Naive B cell (primary cell): ENCODE results near the gene CNOT1. TPM values are rescaled to one million over a fixed set of nuclear protein-coding genes. Genes with fewer than 3 reads are reported as not detected.
A peak's percentile ranks its signal among the peaks of the same experiment; 100 is the strongest.
"Not testable (repeated sequence)": the region's sequence is repeated elsewhere in the genome, so short reads cannot be mapped to it uniquely, and the experiment has no call there.

Experiments used
- ATAC-seq, 2 donors: fragments of 150-1000 bp; cut with Tn5 transposase; 2 replicates each; pipeline ENCODE4 v1.10.0; 2021; ENCODE audit warnings: low read depth in 2 of 2, mild to moderate bottlenecking in 2 of 2, moderate library complexity in 2 of 2
- DNase-seq: peaks from one replicate; pipeline ENCODE4 v3.0.0; 2022
- H3K27ac Mint-ChIP-seq, 6 donors: one replicate each; pipeline ENCODE4 v1.8.0; 2020 to 2022; ENCODE audit warnings: mild to moderate bottlenecking in 6 of 6, mixed read lengths in 6 of 6, moderate library complexity in 5 of 6, inconsistent platforms in 2 of 6
- H3K27me3 Mint-ChIP-seq, 3 donors: one replicate each; pipeline ENCODE4 v1.8.0; 2021 to 2022; ENCODE audit warnings: mixed read lengths in 3 of 3, mild to moderate bottlenecking in 1 of 3
- H3K36me3 Mint-ChIP-seq, 2 donors: one replicate each; pipeline ENCODE4 v1.8.0; 2020 to 2022; ENCODE audit warnings: mixed read lengths in 2 of 2, inconsistent platforms in 1 of 2, mild to moderate bottlenecking in 1 of 2
- H3K4me1 Mint-ChIP-seq, 3 donors: one replicate each; pipeline ENCODE4 v1.8.0; 2020 to 2022; ENCODE audit warnings: mixed read lengths in 3 of 3, inconsistent platforms in 1 of 3, mild to moderate bottlenecking in 1 of 3, moderate library complexity in 1 of 3
- H3K4me3 Mint-ChIP-seq, 8 donors: one replicate each; pipeline ENCODE4 v1.8.0; 2020 to 2022; ENCODE audit warnings: mild to moderate bottlenecking in 8 of 8, mixed read lengths in 8 of 8, moderate library complexity in 8 of 8, inconsistent platforms in 2 of 8
- H3K9me3 Mint-ChIP-seq, 7 donors: one replicate each; pipeline ENCODE4 v1.8.0; 2020 to 2022; ENCODE audit warnings: mixed read lengths in 7 of 7, mild to moderate bottlenecking in 5 of 7, inconsistent platforms in 2 of 7, moderate library complexity in 1 of 7
- polyA plus RNA-seq, 6 donors: library from polyadenylated mRNA; unstranded; fragments of 300-500 nt; fragmentation: Illumina TruSeq; gene quantifications; one replicate each; pipeline ENCODE4 v1.2.3, GENCODE V29; 2021; ENCODE audit warnings: low read depth in 6 of 6

Gene CNOT1
- polyA plus RNA-seq, result 100 to 1,000 TPM in 4 of 6 donors, 10 to 100 TPM in 2; 79.4 to 161 (median 108) TPM

DNA sequence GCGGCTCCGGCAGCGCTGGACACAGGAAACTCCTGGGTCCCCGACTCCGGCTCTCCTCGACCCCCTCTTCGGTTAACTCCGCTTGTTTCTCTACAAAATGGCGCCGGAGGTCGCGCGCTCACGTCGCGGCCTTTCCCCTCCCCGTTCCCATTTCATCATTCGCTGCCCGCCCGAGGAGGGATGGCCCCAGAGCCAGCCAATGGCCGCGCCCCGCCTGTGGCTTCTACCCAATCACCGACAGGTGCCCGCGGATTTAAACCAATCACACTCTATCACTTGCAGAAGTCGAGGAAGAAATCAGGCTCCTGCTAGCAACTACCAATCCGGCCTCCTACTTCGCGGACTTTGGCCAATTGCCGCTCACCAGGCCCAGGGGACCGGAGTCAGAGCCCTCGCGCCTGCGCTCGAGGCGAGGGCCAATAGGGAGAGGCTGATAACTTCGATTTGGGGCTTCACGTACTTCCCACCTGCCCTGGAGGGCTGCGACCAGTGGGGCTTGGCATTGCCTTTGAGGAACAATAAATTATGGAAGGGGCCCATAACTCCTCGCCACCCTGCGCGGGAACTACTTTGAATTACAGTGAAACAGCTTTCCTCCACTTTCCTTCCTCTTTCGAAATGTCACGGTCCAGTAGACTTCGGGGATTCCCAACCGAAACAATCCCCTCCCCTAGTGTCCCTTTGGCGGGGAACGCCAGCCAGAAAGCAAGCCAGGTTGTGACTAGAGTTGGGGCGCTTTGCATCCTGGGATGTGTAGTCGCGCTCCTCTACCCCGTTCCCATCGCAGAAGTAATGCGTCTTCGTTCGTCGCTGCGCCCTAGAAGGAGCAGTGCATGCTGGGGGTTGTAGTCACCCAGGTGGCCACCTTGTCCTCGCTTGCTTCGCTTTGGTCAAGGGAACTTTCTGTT lies at the start of gene CNOT1:
Gene CNOT1, minus strand, starts transcription at position 94 of the 908 bp plus-strand sequence. CDS start 30,489 bp downstream, outside the sequence.
- DNase-seq, result peak; percentile 99
- peaks cover 0 to 8% of the 10 kb centered on the region in 2 donors for H3K36me3 Mint-ChIP-seq
- H3K9me3 Mint-ChIP-seq, result peaks cover 0 to 2% (median 0%) of the 10 kb centered on the region in 7 donors
- H3K27ac Mint-ChIP-seq, result peak within 1 kb of the TSS; percentile 98 to 100 (median 100)
- ATAC-seq, result peak; percentile 80 to 81
- peaks cover 5 to 50% (median 19%) of the 10 kb centered on the region in 3 donors for H3K4me1 Mint-ChIP-seq
- peak within 1 kb of the TSS; percentile 94 to 100 (median 99) for H3K4me3 Mint-ChIP-seq
- no peaks in the 10 kb centered on the region for H3K27me3 Mint-ChIP-seq

DNA sequence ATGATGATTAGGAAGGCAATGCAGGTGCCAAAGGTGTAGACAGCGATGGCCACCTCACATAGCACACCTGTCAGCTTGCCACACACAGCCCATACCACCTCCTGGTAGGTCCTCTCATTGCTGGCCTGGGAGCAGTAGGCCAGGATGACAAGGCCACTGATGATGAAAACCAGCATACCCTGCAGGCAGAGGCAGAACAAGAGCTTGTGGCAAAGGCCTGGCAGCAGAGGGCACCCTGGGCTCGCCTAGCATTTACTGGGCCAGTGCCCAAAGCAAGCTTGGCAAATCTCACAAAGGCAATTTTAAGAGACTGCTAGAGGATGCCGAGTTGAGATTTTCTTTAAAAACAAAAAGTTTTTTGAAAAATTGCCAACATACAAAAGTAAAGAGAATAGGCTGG lies 49.1 kb upstream of the CNOT1 start:
- Mint-ChIP-seq H3K27me3 (no peaks in the 10 kb centered on the region), H3K4me1 (peaks cover 3 to 12% (median 11%) of the 10 kb centered on the region in 3 donors), H3K4me3 (no peak overlapping the region), H3K9me3 (no peaks in the 10 kb centered on the region), H3K27ac (peak overlapping the region in 1 of 6 donors; percentile 59), H3K36me3 (peaks cover 0 to 8% of the 10 kb centered on the region in 2 donors)
- ATAC-seq, result no peak
- no peak for DNase-seq

DNA sequence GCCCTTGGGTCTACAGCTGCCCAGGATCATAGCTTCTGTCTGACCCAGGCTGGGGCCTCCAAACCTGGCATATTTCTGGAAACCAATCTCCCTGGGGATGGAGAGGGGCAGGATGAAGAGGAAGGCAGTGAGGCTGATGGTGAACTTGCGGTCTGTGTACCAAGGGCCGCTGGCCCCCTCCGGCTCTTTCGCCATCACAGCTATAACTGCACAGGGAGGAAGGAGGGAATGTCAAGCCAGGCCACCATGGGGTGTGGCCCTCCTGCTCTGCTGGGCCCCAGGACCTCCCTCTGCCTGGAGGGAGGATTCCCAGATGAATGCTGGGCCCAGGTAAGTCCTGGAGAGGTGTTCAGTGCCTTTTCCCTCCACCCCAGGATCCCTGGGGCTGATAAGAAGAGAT lies 48.6 kb upstream of the CNOT1 start:
- Mint-ChIP-seq H3K27ac (peak overlapping the region in 1 of 6 donors; percentile 66), H3K27me3 (no peaks in the 10 kb centered on the region), H3K4me3 (no peak overlapping the region), H3K9me3 (no peaks in the 10 kb centered on the region), H3K36me3 (peaks cover 0 to 8% of the 10 kb centered on the region in 2 donors), H3K4me1 (peaks cover 0 to 8% (median 7%) of the 10 kb centered on the region in 3 donors)
- ATAC-seq (no peak), DNase-seq (no peak)

DNA sequence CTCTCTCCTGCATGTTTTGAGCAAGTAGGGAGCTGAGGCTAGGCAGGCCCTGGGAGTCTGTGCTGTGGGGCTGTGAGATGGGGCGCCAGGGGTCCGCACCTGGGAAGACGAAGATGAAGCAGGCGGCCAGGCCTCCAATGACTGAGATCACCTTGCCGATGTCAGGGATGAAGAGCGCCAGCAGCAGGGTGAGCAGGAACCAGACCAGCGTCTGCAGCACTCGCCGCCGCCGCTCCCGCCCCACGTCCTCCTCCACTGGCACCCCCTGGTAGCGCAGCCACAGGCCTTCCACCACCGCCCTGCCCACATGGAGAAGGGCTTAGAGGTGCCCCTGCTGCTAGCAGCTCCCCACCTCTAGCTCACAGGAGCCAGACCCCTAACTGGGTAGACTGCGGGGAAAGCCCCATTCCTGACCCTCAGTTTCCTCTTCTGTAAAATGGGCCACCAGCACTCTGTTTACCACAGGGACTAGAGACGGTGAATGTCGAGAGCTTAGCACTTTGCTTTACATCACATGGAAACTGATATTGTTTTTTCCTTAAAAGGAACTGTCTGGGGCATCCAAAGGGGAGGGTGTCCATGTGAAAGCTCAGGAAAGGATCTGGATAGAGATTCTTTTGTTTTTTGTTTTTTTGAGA lies 41.4 kb upstream of the CNOT1 start:
- peaks cover 5 to 17% of the 10 kb centered on the region in 2 donors for H3K36me3 Mint-ChIP-seq
- no peak overlapping the region for H3K4me3 Mint-ChIP-seq
- no peaks in the 10 kb centered on the region for H3K27me3 Mint-ChIP-seq
- ATAC-seq, result no peak
- H3K27ac Mint-ChIP-seq, result no peak overlapping the region
- no peak for DNase-seq
- no peaks in the 10 kb centered on the region for H3K9me3 Mint-ChIP-seq
- no peaks in the 10 kb centered on the region for H3K4me1 Mint-ChIP-seq

DNA sequence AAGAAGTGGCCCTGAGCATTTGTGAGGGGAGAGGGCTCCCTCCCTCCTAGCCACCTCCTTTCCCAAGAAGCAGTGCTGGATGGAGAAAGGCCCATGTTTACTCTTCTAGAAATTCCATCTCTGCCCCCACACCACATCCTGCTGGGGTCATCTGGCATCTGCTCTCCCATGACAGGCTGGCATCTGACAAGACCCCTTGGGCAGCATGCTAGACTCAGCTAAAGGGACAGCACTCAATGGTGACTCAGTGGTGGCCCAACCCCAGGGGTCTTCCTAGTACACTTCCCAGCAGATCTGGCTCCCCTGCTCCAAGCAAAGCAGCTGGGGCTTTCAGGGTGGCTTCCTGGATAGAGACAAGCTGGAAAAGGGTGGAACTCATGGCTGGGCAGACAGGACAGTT lies 40.6 kb upstream of the CNOT1 start:
- Mint-ChIP-seq H3K4me3 (no peak overlapping the region), H3K9me3 (peaks cover 0 to 1% (median 0%) of the 10 kb centered on the region in 7 donors), H3K27me3 (no peaks in the 10 kb centered on the region), H3K4me1 (no peaks in the 10 kb centered on the region), H3K27ac (peak overlapping the region in 1 of 6 donors; percentile 72), H3K36me3 (peaks cover 5 to 17% of the 10 kb centered on the region in 2 donors)
- DNase-seq (no peak), ATAC-seq (no peak)

DNA sequence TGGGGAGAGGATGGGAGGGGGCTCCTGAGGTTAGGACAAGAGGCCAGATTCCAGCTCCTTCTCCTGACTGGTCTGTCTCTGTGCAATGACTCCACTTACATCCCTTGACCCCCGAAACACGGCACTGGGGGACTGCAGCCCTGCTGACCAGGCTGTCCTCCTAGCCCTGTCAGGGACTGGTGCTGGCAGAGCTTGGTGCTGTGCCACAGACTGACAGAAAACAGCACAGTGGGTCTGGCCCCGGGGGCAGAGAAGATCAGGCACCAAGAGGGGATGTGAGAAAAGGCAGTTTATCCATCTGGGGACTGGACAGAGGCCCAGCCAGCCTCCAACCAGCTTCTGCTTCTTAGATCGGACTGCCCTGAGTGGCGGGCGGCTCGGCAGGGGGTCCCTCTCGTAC lies 35.6 kb upstream of the CNOT1 start:
- ATAC-seq (no peak), DNase-seq (no peak)
- Mint-ChIP-seq H3K4me3 (no peak overlapping the region), H3K9me3 (peaks cover 0 to 1% (median 0%) of the 10 kb centered on the region in 7 donors), H3K36me3 (peaks cover 5 to 17% of the 10 kb centered on the region in 2 donors), H3K27ac (peak overlapping the region in 1 of 6 donors; percentile 73), H3K27me3 (no peaks in the 10 kb centered on the region), H3K4me1 (no peaks in the 10 kb centered on the region)

DNA sequence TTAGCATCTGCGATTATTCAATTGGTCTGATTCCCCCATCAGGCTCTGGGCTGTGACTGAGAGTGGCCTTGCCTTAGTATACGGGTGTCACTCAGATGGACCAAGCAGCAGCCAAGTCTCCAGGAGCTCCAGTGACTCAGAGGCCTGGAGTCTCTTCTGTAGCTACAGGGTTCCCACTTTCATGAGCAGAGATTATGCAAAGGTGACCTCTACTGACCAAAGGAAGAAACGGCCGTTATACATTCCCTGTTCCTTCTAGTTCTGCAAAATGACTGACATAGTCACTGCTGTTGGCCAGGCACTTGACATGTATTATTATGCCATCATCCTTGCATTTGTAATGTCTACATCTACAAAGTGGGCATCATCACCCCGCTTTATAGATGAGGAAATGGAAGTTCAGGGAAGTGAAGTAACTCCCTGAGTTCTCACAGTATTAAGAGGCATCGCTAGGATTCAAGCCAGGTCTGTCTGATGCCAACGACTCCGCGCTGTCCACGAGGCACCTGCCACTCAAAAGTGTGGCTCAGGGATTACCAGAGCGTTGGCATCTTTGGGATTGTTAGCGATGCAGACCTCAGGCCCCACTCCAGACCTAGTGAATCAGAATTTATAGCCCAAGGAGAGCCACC lies 31.7 kb upstream of the CNOT1 start:
- ATAC-seq (peak; percentile 51 to 67), DNase-seq (peak; percentile 12)
- Mint-ChIP-seq H3K27ac (no peak overlapping the region), H3K27me3 (no peaks in the 10 kb centered on the region), H3K4me3 (no peak overlapping the region), H3K4me1 (no peaks in the 10 kb centered on the region), H3K9me3 (peaks cover 0 to 1% (median 0%) of the 10 kb centered on the region in 7 donors), H3K36me3 (peaks cover 0 to 1% of the 10 kb centered on the region in 2 donors)

DNA sequence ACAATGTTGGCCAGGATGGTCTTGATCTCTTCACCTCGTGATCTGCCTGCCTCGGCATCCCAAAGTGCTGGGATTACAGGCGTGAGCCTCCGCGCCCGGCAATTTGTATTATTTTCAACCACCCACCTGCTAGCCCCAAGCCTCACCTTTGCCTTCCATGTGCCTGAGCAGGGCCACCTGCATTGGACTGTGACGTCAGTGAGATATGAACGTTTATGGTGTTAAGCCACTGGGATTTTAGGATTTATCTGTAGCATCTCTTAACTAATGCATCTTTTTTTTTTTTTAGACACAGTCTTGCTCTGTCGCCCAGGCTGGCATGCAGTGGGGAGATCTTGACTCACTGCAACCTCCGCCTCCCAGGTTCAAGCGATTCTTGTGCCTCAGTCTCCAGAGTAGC lies 30.3 kb upstream of the CNOT1 start:
- H3K9me3 Mint-ChIP-seq, H3K4me1 Mint-ChIP-seq, H3K36me3 Mint-ChIP-seq, ATAC-seq, DNase-seq, H3K4me3 Mint-ChIP-seq, H3K27me3 Mint-ChIP-seq: not testable (repeated sequence)
- H3K27ac Mint-ChIP-seq, result peak overlapping the region in 1 of 6 donors; percentile 71

DNA sequence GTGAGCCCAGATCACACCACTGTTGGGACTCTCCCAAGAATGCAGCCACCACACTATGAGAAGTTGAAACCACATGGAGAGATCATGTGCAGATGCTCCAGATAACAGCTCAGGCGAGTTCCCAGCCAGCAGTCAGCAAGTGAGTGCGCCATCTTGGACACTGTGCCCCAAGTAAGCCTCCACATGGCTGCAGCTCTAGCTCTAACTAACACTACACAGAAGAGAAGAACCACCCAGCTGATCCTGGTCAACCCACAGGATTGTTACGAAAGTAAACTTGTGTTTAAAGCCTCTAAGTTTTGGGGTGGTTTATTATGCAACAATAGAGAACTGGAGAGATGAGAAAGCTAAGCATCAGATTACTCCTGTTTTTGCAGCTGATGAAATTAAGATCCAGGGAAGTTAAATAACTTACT lies 29.2 kb upstream of the CNOT1 start:
- Mint-ChIP-seq H3K4me1 (no peaks in the 10 kb centered on the region), H3K27me3 (peaks cover 0 to 7% (median 7%) of the 10 kb centered on the region in 3 donors), H3K4me3 (no peak overlapping the region), H3K27ac (no peak overlapping the region), H3K9me3 (no peaks in the 10 kb centered on the region), H3K36me3 (no peaks in the 10 kb centered on the region)
- DNase-seq (no peak), ATAC-seq (no peak)

DNA sequence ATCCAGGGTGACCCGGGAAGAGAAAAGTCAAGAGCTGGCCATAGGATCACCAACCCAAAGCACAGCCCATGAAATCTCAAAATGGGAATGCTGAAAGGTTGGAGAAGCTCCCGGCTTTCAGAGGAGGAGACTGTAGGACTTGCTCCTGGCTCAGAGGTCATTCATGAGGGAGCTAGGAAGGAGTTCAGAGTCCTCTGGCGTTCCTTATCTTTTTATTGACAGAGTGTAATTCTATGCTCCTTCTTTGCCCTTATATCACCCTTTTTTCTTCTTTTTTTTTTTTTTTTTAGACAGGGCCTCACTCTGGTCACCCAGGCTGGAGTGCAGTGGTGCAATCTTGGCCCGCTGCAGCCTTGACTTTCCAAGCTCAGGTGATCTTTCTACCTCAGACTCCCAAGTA lies 27.3 kb upstream of the CNOT1 start:
- no peaks in the 10 kb centered on the region for H3K9me3 Mint-ChIP-seq

DNA sequence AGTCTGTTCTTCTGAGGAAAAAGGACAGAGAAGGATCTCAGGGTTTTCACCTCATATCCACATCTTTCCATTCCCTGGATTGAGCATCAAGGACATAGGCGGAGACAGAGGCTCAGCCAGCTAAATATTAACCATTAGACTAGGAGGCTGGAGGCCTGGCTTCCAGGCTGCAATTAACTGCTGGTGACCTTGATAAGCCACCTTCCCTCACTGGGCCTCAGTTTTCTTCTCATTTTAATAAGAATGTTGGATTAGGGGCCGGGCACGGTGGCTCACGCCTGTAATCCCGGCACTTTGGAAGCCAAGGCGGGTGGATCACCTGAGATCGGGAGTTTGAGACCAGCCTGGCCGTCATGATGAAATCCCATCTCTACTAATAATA lies 25.6 kb upstream of the CNOT1 start:
- Mint-ChIP-seq H3K36me3 (no peaks in the 10 kb centered on the region), H3K27me3 (peaks cover 0 to 8% (median 8%) of the 10 kb centered on the region in 3 donors), H3K4me1 (peaks cover 0 to 5% (median 4%) of the 10 kb centered on the region in 3 donors), H3K9me3 (no peaks in the 10 kb centered on the region), H3K27ac (no peak overlapping the region), H3K4me3 (no peak overlapping the region)
- ATAC-seq (no peak), DNase-seq (no peak)

More for the DNA sequence above, 27.3 kb upstream of the CNOT1 start:
- Mint-ChIP-seq H3K4me3 (no peak overlapping the region), H3K27ac (peak overlapping the region in 1 of 6 donors; percentile 21), H3K27me3 (peaks cover 0 to 8% (median 8%) of the 10 kb centered on the region in 3 donors), H3K36me3 (no peaks in the 10 kb centered on the region), H3K4me1 (no peaks in the 10 kb centered on the region)
- DNase-seq (no peak), ATAC-seq (no peak)

DNA sequence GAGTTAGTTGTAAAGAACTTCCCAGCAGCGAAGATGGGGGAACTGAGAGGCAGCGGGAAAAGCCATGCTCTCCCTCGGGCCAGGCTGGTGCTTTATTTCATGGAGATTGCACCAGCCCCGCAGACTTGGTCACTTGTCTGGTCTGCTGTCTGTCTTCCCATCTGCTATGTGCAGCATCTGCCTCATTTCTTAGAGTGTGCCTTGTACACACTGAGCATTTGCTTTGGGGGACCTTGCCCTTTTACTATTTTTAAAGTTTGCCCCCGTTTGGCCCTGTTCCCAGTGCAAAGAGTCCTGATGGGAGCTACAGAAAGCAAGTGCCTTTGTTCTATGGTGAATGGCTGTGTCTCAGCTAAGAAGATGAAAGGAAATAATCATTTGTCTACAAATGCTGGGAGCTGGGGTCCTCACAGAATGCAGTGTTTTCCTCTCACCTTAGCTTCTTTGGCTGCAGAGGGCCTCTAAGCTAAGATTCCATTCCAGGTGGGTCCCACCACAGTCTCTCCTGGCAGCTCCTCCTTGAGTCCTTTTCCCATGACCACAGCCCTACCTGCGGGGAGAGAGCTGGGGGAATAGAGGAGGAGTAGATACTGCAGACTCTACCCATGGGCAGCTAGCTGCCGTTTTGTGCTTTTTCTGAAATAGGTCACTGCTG lies 25.1 kb upstream of the CNOT1 start:
- H3K27me3 Mint-ChIP-seq, result peaks cover 0 to 8% (median 8%) of the 10 kb centered on the region in 3 donors
- H3K27ac Mint-ChIP-seq, result no peak overlapping the region
- ATAC-seq (no peak), DNase-seq (no peak)
- no peaks in the 10 kb centered on the region for H3K36me3 Mint-ChIP-seq
- no peaks in the 10 kb centered on the region for H3K9me3 Mint-ChIP-seq
- H3K4me3 Mint-ChIP-seq, result no peak overlapping the region
- peaks cover 0 to 5% (median 4%) of the 10 kb centered on the region in 3 donors for H3K4me1 Mint-ChIP-seq

DNA sequence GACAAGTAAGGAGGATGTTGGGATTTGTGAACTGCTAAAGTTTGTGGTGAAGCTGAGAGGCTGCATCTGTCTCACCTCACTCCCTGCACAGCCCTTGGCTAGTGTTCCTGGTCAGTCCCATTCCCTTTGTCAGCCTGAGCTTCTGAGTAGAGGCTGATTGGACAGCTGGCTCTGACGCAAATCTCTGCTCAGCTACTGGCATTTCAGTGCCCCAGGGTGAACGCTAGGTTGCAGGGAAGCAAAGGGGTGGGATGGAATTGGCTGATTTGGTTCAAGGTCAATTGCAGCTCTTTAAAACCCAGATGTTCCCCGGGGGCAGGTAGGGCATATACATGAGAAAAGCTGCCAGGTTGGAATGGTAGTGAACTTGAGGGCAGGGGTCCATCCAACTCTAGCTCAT lies 23.1 kb upstream of the CNOT1 start:
- H3K27ac Mint-ChIP-seq, result peak overlapping the region in 1 of 6 donors; percentile 52
- DNase-seq, result no peak
- H3K9me3 Mint-ChIP-seq, result no peaks in the 10 kb centered on the region
- no peak for ATAC-seq
- H3K36me3 Mint-ChIP-seq, result no peaks in the 10 kb centered on the region
- H3K4me1 Mint-ChIP-seq, result peaks cover 0 to 5% (median 4%) of the 10 kb centered on the region in 3 donors
- no peak overlapping the region for H3K4me3 Mint-ChIP-seq
- peaks cover 0 to 8% (median 8%) of the 10 kb centered on the region in 3 donors for H3K27me3 Mint-ChIP-seq
